A673 (cell line): ENCODE data around the gene SUMO2.
"Not testable (repeated sequence)": the region's sequence is repeated elsewhere in the genome, so short reads cannot be mapped to it uniquely, and the experiment has no call there.

Experiments
- CTCF ChIP-seq: fragments of 300-800, 200-600 bp; sonication (generic); conservative IDR thresholded peaks from 2 replicates; pipeline ENCODE4 v1.5.1; 2017; ENCODE audit warnings: low read depth, mild to moderate bottlenecking, antibody characterized with exemption, low read length, moderate library complexity, mixed read lengths
- EZH2 ChIP-seq: fragments of 200-600 bp; sonication (generic); IDR thresholded peaks from 2 replicates; pipeline ENCODE4 v1.6.1; 2017; ENCODE audit warnings: borderline replicate concordance, low read depth, mild to moderate bottlenecking, mixed read lengths, antibody characterized with exemption, low read length; ENCODE audit not compliant: poor library complexity, severe bottlenecking

- not testable (repeated sequence) for TF ChIP-seq EZH2, CTCF
Measured at GRCh38 chr17:75164606-75165005, 18.2 kb downstream of the SUMO2 start.
